ENCODE results near the gene BTLA. TPM values are rescaled to one million over a fixed set of nuclear protein-coding genes. Genes with fewer than 3 reads are reported as not detected.

The BTLA gene
- total RNA-seq, 1 donor from 2014 or later, result 0.45 TPM

Other genes with a start within 250 kb of the BTLA start
- 0.94 TPM for gene SLC9C1, start 205.3 kb downstream of the BTLA start, total RNA-seq
- gene CD200, start 166.3 kb downstream of the BTLA start, total RNA-seq, result 23.8 TPM
- 52.3 TPM for gene ATG3, start 62.5 kb upstream of the BTLA start, total RNA-seq
- gene SLC35A5, start 62.6 kb upstream of the BTLA start, total RNA-seq, result 42.8 TPM
- 143 TPM for gene CCDC80, start 141.7 kb upstream of the BTLA start, total RNA-seq

Data from sciatic nerve (tissue), 1 donor.